ENCODE results near the gene COL18A1.

The COL18A1 gene

DNA sequence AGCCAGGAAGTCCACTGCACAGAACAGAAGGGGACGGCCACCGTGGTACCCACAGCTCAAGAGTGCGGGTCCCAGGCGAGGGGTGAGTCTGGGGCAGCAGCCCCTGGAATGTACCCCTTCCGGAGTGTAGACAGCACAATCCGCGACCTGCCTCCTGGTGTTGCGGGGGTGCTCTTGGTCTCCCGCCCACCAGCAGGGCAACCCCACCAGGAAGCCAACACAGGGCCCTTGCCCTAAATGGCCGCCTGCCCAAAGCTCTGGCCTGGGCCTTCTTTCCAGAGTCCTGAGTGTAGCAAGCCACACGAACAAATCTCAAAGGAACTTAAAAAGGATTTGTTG is 138.4 kb downstream of the COL18A1 start:
- TF ChIP-seq OSR1 (CRISPR knock-in tag; IDR thresholded peaks at IDR 0.05) (no peak), ESRRG (CRISPR knock-in tag; IDR thresholded peaks at IDR 0.05) (no peak)
- no peak for ATAC-seq

DNA sequence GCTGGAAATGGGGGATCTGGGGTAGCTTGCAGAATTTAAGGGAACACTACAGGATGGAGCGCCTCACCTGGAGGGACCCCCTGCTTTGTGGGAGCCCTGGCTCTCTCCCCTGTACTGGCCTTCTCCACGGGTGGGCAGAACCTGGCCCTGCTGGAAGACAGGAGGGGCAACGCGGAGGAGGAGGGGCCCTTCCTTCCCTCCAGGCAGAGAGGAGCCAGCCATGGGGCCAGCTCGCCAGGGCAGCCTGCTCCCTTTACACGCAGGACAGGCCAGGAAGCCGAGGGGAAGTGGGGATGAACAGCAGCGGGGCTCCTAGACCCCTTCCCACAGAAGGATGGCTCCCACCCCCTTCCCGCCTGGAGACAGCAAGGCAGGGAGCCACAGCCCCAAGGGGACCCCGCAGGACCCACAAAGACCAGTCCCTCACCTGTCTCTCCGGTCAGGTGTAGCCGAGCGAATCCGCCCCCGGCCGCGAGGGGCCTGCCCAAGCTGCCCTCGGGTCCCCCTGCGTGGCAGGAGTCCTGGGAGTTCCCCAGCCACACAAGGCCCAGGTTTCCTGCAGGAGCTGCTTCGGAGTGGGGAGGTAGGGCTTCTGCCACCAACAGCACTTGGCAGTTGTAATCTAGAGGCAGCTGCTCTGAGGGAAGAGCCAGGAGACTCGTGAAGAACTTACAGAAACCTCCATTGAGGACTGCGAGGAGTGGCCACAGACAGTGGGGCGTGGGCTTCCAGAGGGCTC is 138.9 kb downstream of the COL18A1 start:
- TF ChIP-seq ISL1 (CRISPR knock-in tag; IDR thresholded peaks at IDR 0.05) = no peak
- TF ChIP-seq, protein P1, sequence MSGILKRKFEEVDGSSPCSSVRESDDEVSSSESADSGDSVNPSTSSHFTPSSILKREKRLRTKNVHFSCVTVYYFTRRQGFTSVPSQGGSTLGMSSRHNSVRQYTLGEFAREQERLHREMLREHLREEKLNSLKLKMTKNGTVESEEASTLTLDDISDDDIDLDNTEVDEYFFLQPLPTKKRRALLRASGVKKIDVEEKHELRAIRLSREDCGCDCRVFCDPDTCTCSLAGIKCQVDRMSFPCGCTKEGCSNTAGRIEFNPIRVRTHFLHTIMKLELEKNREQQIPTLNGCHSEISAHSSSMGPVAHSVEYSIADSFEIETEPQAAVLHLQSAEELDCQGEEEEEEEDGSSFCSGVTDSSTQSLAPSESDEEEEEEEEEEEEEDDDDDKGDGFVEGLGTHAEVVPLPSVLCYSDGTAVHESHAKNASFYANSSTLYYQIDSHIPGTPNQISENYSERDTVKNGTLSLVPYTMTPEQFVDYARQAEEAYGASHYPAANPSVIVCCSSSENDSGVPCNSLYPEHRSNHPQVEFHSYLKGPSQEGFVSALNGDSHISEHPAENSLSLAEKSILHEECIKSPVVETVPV (CRISPR knock-in tag; IDR thresholded peaks at IDR 0.05) = no peak
- TF ChIP-seq, protein P2, sequence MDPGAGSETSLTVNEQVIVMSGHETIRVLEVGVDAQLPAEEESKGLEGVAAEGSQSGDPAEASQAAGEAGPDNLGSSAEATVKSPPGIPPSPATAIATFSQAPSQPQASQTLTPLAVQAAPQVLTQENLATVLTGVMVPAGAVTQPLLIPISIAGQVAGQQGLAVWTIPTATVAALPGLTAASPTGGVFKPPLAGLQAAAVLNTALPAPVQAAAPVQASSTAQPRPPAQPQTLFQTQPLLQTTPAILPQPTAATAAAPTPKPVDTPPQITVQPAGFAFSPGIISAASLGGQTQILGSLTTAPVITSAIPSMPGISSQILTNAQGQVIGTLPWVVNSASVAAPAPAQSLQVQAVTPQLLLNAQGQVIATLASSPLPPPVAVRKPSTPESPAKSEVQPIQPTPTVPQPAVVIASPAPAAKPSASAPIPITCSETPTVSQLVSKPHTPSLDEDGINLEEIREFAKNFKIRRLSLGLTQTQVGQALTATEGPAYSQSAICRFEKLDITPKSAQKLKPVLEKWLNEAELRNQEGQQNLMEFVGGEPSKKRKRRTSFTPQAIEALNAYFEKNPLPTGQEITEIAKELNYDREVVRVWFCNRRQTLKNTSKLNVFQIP (CRISPR knock-in tag; IDR thresholded peaks at IDR 0.05; ENCODE audit: borderline replicate concordance, low read depth) = no peak
- no peak for TF ChIP-seq TOX (CRISPR knock-in tag; IDR thresholded peaks at IDR 0.05; ENCODE audit: borderline replicate concordance)
- no peak for TF ChIP-seq BACH2 (CRISPR knock-in tag; IDR thresholded peaks at IDR 0.05; ENCODE audit: borderline replicate concordance)
- TF ChIP-seq ESRRG (CRISPR knock-in tag; IDR thresholded peaks at IDR 0.05) = no peak
- TF ChIP-seq TCF4 (CRISPR knock-in tag; IDR thresholded peaks at IDR 0.05; ENCODE audit: borderline replicate concordance) = no peak
- TF ChIP-seq, protein P3, sequence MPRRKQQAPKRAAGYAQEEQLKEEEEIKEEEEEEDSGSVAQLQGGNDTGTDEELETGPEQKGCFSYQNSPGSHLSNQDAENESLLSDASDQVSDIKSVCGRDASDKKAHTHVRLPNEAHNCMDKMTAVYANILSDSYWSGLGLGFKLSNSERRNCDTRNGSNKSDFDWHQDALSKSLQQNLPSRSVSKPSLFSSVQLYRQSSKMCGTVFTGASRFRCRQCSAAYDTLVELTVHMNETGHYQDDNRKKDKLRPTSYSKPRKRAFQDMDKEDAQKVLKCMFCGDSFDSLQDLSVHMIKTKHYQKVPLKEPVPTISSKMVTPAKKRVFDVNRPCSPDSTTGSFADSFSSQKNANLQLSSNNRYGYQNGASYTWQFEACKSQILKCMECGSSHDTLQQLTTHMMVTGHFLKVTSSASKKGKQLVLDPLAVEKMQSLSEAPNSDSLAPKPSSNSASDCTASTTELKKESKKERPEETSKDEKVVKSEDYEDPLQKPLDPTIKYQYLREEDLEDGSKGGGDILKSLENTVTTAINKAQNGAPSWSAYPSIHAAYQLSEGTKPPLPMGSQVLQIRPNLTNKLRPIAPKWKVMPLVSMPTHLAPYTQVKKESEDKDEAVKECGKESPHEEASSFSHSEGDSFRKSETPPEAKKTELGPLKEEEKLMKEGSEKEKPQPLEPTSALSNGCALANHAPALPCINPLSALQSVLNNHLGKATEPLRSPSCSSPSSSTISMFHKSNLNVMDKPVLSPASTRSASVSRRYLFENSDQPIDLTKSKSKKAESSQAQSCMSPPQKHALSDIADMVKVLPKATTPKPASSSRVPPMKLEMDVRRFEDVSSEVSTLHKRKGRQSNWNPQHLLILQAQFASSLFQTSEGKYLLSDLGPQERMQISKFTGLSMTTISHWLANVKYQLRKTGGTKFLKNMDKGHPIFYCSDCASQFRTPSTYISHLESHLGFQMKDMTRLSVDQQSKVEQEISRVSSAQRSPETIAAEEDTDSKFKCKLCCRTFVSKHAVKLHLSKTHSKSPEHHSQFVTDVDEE (CRISPR knock-in tag; IDR thresholded peaks at IDR 0.05) = no peak
- TF ChIP-seq ZFP30 (CRISPR knock-in tag; IDR thresholded peaks at IDR 0.05) = no peak
- no peak for TF ChIP-seq ZNF565 (CRISPR knock-in tag; conservative IDR thresholded peaks at IDR 0.05; ENCODE audit: low read depth)
- no peak for TF ChIP-seq ZFP3 (CRISPR knock-in tag; IDR thresholded peaks at IDR 0.05)
- no peak for TF ChIP-seq SNAI2 (CRISPR knock-in tag; IDR thresholded peaks at IDR 0.05)
- TF ChIP-seq, protein P4, sequence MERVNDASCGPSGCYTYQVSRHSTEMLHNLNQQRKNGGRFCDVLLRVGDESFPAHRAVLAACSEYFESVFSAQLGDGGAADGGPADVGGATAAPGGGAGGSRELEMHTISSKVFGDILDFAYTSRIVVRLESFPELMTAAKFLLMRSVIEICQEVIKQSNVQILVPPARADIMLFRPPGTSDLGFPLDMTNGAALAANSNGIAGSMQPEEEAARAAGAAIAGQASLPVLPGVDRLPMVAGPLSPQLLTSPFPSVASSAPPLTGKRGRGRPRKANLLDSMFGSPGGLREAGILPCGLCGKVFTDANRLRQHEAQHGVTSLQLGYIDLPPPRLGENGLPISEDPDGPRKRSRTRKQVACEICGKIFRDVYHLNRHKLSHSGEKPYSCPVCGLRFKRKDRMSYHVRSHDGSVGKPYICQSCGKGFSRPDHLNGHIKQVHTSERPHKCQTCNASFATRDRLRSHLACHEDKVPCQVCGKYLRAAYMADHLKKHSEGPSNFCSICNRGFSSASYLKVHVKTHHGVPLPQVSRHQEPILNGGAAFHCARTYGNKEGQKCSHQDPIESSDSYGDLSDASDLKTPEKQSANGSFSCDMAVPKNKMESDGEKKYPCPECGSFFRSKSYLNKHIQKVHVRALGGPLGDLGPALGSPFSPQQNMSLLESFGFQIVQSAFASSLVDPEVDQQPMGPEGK (CRISPR knock-in tag; IDR thresholded peaks at IDR 0.05; ENCODE audit: borderline replicate concordance) = no peak
- TF ChIP-seq OSR1 (CRISPR knock-in tag; IDR thresholded peaks at IDR 0.05) = no peak
- no peak for TF ChIP-seq GLIS3 (CRISPR knock-in tag; IDR thresholded peaks at IDR 0.05)
- no peak for TF ChIP-seq CSDC2 (CRISPR knock-in tag; IDR thresholded peaks at IDR 0.05)
- TF ChIP-seq ZC3H10 (CRISPR knock-in tag; IDR thresholded peaks at IDR 0.05) = no peak
- no peak for TF ChIP-seq PPARA (CRISPR knock-in tag; IDR thresholded peaks at IDR 0.05; ENCODE audit: borderline replicate concordance)
- TF ChIP-seq RARB (CRISPR knock-in tag; IDR thresholded peaks at IDR 0.05) = no peak
- TF ChIP-seq, protein P5, sequence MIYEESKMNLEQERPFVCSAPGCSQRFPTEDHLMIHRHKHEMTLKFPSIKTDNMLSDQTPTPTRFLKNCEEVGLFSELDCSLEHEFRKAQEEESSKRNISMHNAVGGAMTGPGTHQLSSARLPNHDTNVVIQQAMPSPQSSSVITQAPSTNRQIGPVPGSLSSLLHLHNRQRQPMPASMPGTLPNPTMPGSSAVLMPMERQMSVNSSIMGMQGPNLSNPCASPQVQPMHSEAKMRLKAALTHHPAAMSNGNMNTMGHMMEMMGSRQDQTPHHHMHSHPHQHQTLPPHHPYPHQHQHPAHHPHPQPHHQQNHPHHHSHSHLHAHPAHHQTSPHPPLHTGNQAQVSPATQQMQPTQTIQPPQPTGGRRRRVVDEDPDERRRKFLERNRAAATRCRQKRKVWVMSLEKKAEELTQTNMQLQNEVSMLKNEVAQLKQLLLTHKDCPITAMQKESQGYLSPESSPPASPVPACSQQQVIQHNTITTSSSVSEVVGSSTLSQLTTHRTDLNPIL (CRISPR knock-in tag; IDR thresholded peaks at IDR 0.05; ENCODE audit: low read depth) = no peak
- ATAC-seq = no peak

DNA sequence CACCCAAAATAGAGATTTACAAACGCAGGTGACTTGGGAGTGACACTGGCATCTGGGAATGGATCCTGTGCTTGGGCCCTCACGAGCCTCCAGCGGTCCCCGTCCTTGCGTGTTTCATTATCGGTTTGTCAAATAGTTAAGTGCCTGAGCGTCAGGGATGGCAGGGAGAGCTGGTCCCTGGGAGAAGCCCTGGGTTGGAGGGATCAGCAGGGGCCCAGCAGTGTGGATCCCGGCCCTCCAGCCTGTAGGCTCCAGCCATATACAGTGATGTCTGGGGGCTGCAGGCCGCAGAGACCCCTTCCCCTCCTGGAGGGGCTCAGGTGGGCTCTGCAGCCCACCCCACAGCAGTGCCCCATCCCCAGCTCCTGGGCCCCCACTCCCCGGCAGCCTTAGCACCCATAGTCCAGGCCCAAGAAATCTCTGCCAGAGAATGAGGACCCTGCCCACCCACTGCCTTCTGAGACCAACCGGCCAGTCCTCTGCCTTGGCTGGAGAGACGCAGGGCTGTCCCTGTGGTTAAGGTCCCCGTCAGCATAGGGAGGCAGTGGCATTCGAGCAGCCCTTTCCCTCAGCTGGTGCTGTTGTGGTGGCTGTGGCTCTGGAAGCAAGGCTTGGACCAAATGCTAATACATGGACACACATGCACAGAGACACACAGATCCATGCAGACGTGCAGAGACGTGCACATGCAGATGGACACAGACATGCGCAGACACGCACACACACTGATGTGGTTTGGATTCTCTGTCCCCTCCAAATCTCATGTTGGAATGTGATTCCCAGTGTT is 139.7 kb downstream of the COL18A1 start:
- ATAC-seq = no peak
- no peak for TF ChIP-seq RARB (CRISPR knock-in tag; IDR thresholded peaks at IDR 0.05)
- TF ChIP-seq, protein P4 (CRISPR knock-in tag; IDR thresholded peaks at IDR 0.05; ENCODE audit: borderline replicate concordance) = no peak
- no peak for TF ChIP-seq ARNTL (CRISPR knock-in tag; IDR thresholded peaks at IDR 0.05; ENCODE audit: borderline replicate concordance, low read depth)
- no peak for TF ChIP-seq ZC3H10 (CRISPR knock-in tag; IDR thresholded peaks at IDR 0.05)
- TF ChIP-seq, protein P2 (CRISPR knock-in tag; IDR thresholded peaks at IDR 0.05; ENCODE audit: borderline replicate concordance, low read depth) = no peak
